Effector memory CD8-positive, alpha-beta T cell (primary cell): ENCODE results near the gene KRTAP9-7.

ENCODE experiments used
- ATAC-seq: fragments of 150-1000 bp; cut with Tn5 transposase; replicated peaks from 2 replicates; pipeline ENCODE4 v1.10.0; 2021; ENCODE audit warnings: mild to moderate bottlenecking, moderate library complexity
- DNase-seq, 3 experiments: peaks; one replicate each; pipeline ENCODE4 v3.0.0; 2021
- H3K27ac Mint-ChIP-seq, 2 donors: one replicate each; pipeline ENCODE4 v1.8.0; 2022; ENCODE audit warnings: mild to moderate bottlenecking in 2 of 2, mixed read lengths in 2 of 2, moderate library complexity in 2 of 2
- H3K27me3 Mint-ChIP-seq, 2 donors: one replicate each; pipeline ENCODE4 v1.8.0; 2022; ENCODE audit warnings: mixed read lengths in 2 of 2
- H3K36me3 Mint-ChIP-seq: one replicate; pipeline ENCODE4 v1.8.0; 2022; ENCODE audit warnings: mild to moderate bottlenecking, moderate library complexity, mixed read lengths; ENCODE audit not compliant: insufficient read depth
- H3K4me1 Mint-ChIP-seq, 2 donors: one replicate each; pipeline ENCODE4 v1.8.0; 2022; ENCODE audit warnings: low read depth in 2 of 2, mixed read lengths in 2 of 2
- H3K4me3 Mint-ChIP-seq, 2 donors: one replicate each; pipeline ENCODE4 v1.8.0; 2022; ENCODE audit warnings: mild to moderate bottlenecking in 2 of 2, mixed read lengths in 2 of 2, moderate library complexity in 2 of 2
- H3K9me3 Mint-ChIP-seq, 2 donors: one replicate each; pipeline ENCODE4 v1.8.0; 2022; ENCODE audit warnings: mixed read lengths in 2 of 2

The KRTAP9-7 gene

GRCh38 chr17:41294016-41294415, 18.5 kb downstream of the KRTAP9-7 start:
- H3K27ac Mint-ChIP-seq, result no peak overlapping the region
- ATAC-seq, result no peak
- H3K9me3 Mint-ChIP-seq, result no peaks in the 10 kb centered on the region

GRCh38 chr17:41296846-41297245, 21.3 kb downstream of the KRTAP9-7 start:
- Mint-ChIP-seq H3K36me3 (peaks cover under 1% of the 10 kb centered on the region), H3K27ac (no peak overlapping the region), H3K4me3 (no peak overlapping the region), H3K27me3 (peaks cover 27 to 41% of the 10 kb centered on the region in 2 donors), H3K4me1 (peaks cover 4 to 10% of the 10 kb centered on the region in 2 donors), H3K9me3 (no peaks in the 10 kb centered on the region)
- ATAC-seq, result no peak
- DNase-seq, result no peak

More at GRCh38 chr17:41294016-41294415, 18.5 kb downstream of the KRTAP9-7 start:
- Mint-ChIP-seq H3K36me3 (peaks cover 3% of the 10 kb centered on the region), H3K4me3 (no peak overlapping the region), H3K27me3 (peaks cover 28 to 40% of the 10 kb centered on the region in 2 donors), H3K4me1 (peaks cover 0 to 1% of the 10 kb centered on the region in 2 donors)
- no peak for DNase-seq

- Mint-ChIP-seq H3K27me3 (peaks cover 13 to 23% of the 10 kb centered on the region in 2 donors), H3K4me3 (no peak overlapping the region), H3K36me3 (no peaks in the 10 kb centered on the region), H3K27ac (peak overlapping the region in 1 of 2 donors; percentile 6), H3K4me1 (peaks cover 4 to 13% of the 10 kb centered on the region in 2 donors), H3K9me3 (no peaks in the 10 kb centered on the region)
- ATAC-seq, result no peak
- DNase-seq, result no peak
Measured at GRCh38 chr17:41298458-41299135, 23.1 kb downstream of the KRTAP9-7 start.

GRCh38 chr17:41301204-41301790, 25.8 kb downstream of the KRTAP9-7 start:
- H3K36me3 Mint-ChIP-seq, result no peaks in the 10 kb centered on the region
- no peaks in the 10 kb centered on the region for H3K9me3 Mint-ChIP-seq
- H3K4me1 Mint-ChIP-seq, result peaks cover 4 to 15% of the 10 kb centered on the region in 2 donors
- peaks cover 6 to 15% of the 10 kb centered on the region in 2 donors for H3K27me3 Mint-ChIP-seq
- no peak for ATAC-seq
- no peak overlapping the region for H3K4me3 Mint-ChIP-seq
- DNase-seq, result no peak
- no peak overlapping the region for H3K27ac Mint-ChIP-seq

GRCh38 chr17:41301916-41302901, 26.7 kb downstream of the KRTAP9-7 start, which contains the start of gene KRTAP29-1:
Gene KRTAP29-1 (minus strand): TSS chr17:41302851. CDS start chr17:41302851, 0 bp downstream.
- no peak for ATAC-seq

GRCh38 chr17:41302981-41303380, 27.5 kb downstream of the KRTAP9-7 start:
- Mint-ChIP-seq H3K36me3 (peaks cover 5% of the 10 kb centered on the region), H3K4me3 (no peak overlapping the region), H3K27ac (no peak overlapping the region), H3K27me3 (peaks cover 6 to 15% of the 10 kb centered on the region in 2 donors), H3K9me3 (no peaks in the 10 kb centered on the region), H3K4me1 (peaks cover 19 to 31% of the 10 kb centered on the region in 2 donors)
- DNase-seq, result no peak
- no peak for ATAC-seq

More at GRCh38 chr17:41301916-41302901, 26.7 kb downstream of the KRTAP9-7 start, which contains the start of gene KRTAP29-1:
- no peaks in the 10 kb centered on the region for H3K9me3 Mint-ChIP-seq
- H3K4me1 Mint-ChIP-seq, result peaks cover 11 to 23% of the 10 kb centered on the region in 2 donors
- peaks cover 6 to 15% of the 10 kb centered on the region in 2 donors for H3K27me3 Mint-ChIP-seq
- H3K27ac Mint-ChIP-seq, result no peak within 1 kb of the TSS
- no peaks in the 10 kb centered on the region for H3K36me3 Mint-ChIP-seq
- no peak for DNase-seq
- no peak within 1 kb of the TSS for H3K4me3 Mint-ChIP-seq

GRCh38 chr17:41304091-41304490, 28.6 kb downstream of the KRTAP9-7 start:
- H3K4me3 Mint-ChIP-seq, result no peak overlapping the region
- no peaks in the 10 kb centered on the region for H3K9me3 Mint-ChIP-seq
- DNase-seq, result no peak
- H3K36me3 Mint-ChIP-seq, result peaks cover 16% of the 10 kb centered on the region
- ATAC-seq, result no peak
- peaks cover 29 to 41% of the 10 kb centered on the region in 2 donors for H3K4me1 Mint-ChIP-seq
- no peak overlapping the region for H3K27ac Mint-ChIP-seq
- H3K27me3 Mint-ChIP-seq, result peaks cover 4 to 6% of the 10 kb centered on the region in 2 donors

- H3K4me1 Mint-ChIP-seq, result peaks cover 47 to 48% of the 10 kb centered on the region in 2 donors
- H3K9me3 Mint-ChIP-seq, result no peaks in the 10 kb centered on the region
- ATAC-seq (no peak), DNase-seq (peak in 1 of 3 experiments; percentile 18)
- no peaks in the 10 kb centered on the region for H3K27me3 Mint-ChIP-seq
- peak overlapping the region; percentile 72 to 74 for H3K4me3 Mint-ChIP-seq
- H3K27ac Mint-ChIP-seq, result peak overlapping the region; percentile 97 to 98
- H3K36me3 Mint-ChIP-seq, result peaks cover 27% of the 10 kb centered on the region
Measured at GRCh38 chr17:41307647-41308046, 32.1 kb downstream of the KRTAP9-7 start.

GRCh38 chr17:41308251-41308917, 32.9 kb downstream of the KRTAP9-7 start:
- Mint-ChIP-seq H3K36me3 (peaks cover 27% of the 10 kb centered on the region), H3K27me3 (no peaks in the 10 kb centered on the region), H3K4me3 (peak overlapping the region; percentile 72 to 74), H3K4me1 (peaks cover 47 to 48% of the 10 kb centered on the region in 2 donors), H3K27ac (peak overlapping the region; percentile 97 to 98), H3K9me3 (no peaks in the 10 kb centered on the region)
- DNase-seq (peak; percentile 77 to 85 (median 84)), ATAC-seq (peak; percentile 83)

GRCh38 chr17:41308918-41309359, 33.4 kb downstream of the KRTAP9-7 start, which contains the start of gene KRTAP16-1:
Gene KRTAP16-1 (minus strand): TSS chr17:41309309. CDS start chr17:41309253, 56 bp downstream.
- peak; percentile 53 to 58 (median 55) for DNase-seq
- Mint-ChIP-seq H3K36me3 (peaks cover 27% of the 10 kb centered on the region), H3K27me3 (no peaks in the 10 kb centered on the region), H3K4me3 (peak within 1 kb of the TSS; percentile 72 to 74), H3K27ac (peak within 1 kb of the TSS; percentile 97 to 98), H3K9me3 (no peaks in the 10 kb centered on the region), H3K4me1 (peaks cover 45 to 48% of the 10 kb centered on the region in 2 donors)
- ATAC-seq, result peak; percentile 39

GRCh38 chr17:41311111-41311510, 35.6 kb downstream of the KRTAP9-7 start:
- Mint-ChIP-seq H3K27me3 (peaks cover 11 to 12% of the 10 kb centered on the region in 2 donors), H3K27ac (peak overlapping the region in 1 of 2 donors; percentile 98), H3K4me3 (no peak overlapping the region), H3K36me3 (peaks cover 27% of the 10 kb centered on the region), H3K4me1 (peaks cover 45 to 50% of the 10 kb centered on the region in 2 donors), H3K9me3 (no peaks in the 10 kb centered on the region)
- ATAC-seq (no peak), DNase-seq (no peak)

GRCh38 chr17:41315204-41315794, 39.8 kb downstream of the KRTAP9-7 start, which contains the start of gene KRTAP17-1:
Gene KRTAP17-1 (minus strand): TSS chr17:41315710. CDS start chr17:41315650, 60 bp downstream.
- no peak for DNase-seq
- peaks cover 11 to 12% of the 10 kb centered on the region in 2 donors for H3K27me3 Mint-ChIP-seq
- no peak within 1 kb of the TSS for H3K27ac Mint-ChIP-seq
- no peak for ATAC-seq
- no peaks in the 10 kb centered on the region for H3K9me3 Mint-ChIP-seq
- H3K4me1 Mint-ChIP-seq, result peaks cover 12 to 16% of the 10 kb centered on the region in 2 donors
- no peak within 1 kb of the TSS for H3K4me3 Mint-ChIP-seq
- H3K36me3 Mint-ChIP-seq, result no peaks in the 10 kb centered on the region
